HG03342 (cell line): ENCODE results near the gene ABCD1.
"Not testable (repeated sequence)": the region's sequence is repeated elsewhere in the genome, so short reads cannot be mapped to it uniquely, and the experiment has no call there.

ENCODE experiments used
- ATAC-seq: cut with Tn5 transposase; IDR thresholded peaks from one replicate; pipeline ENCODE4 v1.9.1; 2021; ENCODE audit warnings: mild to moderate bottlenecking, moderate library complexity; ENCODE audit not compliant: unreplicated experiment

Gene ABCD1

DNA sequence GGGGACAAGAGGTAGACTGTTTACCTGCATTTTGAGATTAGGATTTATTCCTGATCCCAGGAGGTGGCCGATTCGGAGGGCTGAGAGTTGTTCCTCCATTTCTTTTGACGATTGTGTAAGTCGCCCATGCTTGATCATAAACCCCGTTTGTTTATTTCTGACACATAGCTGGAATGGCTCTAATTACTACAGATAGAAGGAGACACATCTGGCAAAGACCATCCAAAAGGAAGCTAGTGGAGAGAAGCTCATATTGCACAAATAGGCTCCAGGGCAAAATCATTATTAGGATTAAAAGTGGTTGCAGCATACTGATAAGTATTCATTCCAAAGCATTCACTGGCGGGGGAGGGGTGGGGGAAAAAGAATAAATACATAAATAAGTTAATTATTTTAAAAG is 22.3 kb downstream of the ABCD1 start:
- ATAC-seq = not testable (repeated sequence)

DNA sequence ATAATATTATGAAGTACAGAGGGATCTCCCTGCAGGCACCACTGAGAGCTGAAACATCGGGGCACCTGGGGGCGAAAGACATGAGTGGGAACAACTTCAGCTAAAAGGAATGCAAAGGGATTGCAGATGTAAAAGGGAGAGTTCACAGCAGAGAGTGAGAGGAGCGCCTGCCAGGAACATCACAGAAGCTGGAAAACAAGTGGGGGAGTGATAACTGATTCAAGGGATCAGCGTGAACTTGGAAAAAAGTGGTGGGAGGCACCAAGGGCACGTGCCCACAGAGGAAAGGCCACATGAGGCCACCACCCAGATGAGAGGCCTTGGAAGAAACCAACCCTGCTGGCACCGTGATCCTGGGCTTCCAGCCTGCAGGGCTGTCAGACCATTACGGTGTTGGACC is 24.4 kb downstream of the ABCD1 start:
- ATAC-seq = not testable (repeated sequence)

- no peak for ATAC-seq
Measured at GRCh38 chrX:153750127-153750774, 25.6 kb downstream of the ABCD1 start.

- no peak for ATAC-seq
Measured at GRCh38 chrX:153755136-153755535, 30.5 kb downstream of the ABCD1 start.

DNA sequence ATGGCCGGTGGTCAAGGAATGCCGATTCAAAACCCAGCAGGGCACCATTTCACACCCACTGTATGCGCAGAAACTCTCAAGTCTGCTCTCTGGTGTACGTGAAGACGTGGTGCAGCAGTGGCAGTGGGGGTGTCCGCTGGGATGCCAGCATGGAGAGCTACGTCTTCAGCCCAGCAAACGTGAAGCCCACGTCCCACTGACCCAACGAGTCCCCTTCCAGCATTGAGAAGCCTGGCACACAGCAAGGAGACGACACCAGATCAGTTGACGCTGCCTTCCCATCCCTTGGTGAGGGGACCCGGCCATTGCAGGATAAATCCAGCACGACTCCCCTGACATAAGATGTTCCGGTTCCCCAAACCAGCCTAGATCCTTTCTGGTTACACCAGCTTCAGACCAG is 37.2 kb downstream of the ABCD1 start:
- no peak for ATAC-seq

DNA sequence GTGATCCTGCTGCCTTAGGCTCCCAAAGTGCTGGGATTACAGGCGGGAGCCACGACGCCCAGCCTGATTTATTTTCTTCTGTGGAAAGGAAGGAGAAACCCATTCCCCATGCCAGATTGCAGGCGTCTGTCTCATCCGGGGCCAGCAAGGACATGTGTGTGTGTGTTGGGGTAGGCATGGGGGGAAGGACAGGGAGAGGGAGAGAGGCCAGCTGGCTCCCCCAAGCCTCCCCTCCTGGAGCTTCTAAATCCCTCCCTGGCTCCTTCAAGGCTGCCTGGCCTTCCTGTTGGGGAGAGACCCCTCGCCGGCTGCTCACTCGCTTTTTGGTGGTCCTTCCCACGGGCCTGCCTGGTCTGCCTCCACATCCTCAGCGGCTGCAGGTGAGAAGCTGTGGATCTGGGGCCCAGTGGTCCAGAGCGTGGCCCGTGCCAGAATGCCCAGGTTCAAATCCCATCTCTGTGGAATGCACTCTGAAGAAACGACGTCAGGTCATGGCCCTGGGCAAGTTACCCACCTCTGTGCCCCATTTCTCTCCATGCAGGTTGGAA is 38.0 kb downstream of the ABCD1 start:
- ATAC-seq = no peak

DNA sequence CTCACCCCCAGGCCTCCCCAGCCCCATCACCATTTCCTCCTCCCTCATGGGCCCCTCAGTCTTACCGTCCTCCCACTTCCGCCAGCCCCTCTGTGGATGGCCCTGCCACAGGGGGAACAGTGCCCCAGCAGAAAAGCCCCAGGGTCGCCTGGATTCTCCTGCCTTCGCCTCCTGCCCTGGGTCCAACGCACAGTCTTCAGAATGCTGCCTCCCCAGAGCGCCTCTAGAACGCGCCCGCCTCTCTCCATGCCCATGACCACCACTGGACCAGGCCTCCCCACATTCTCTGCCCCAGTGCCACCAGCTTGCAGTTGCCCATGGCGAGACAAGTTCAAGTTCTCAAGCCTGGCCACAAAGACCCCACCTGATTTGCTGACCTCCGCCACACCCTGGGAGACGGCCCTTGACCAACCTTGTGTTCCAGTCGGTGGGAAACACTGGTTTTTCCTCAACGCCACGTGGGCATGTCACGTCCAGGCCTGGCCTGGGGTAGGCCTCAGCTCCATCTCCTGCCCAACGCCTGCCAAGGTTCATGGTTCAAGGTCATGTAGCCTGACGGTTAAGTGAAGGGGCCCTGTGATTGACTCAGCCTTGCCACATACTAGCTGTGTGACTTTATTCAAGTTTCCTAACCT is 38.8 kb downstream of the ABCD1 start:
- ATAC-seq = no peak

DNA sequence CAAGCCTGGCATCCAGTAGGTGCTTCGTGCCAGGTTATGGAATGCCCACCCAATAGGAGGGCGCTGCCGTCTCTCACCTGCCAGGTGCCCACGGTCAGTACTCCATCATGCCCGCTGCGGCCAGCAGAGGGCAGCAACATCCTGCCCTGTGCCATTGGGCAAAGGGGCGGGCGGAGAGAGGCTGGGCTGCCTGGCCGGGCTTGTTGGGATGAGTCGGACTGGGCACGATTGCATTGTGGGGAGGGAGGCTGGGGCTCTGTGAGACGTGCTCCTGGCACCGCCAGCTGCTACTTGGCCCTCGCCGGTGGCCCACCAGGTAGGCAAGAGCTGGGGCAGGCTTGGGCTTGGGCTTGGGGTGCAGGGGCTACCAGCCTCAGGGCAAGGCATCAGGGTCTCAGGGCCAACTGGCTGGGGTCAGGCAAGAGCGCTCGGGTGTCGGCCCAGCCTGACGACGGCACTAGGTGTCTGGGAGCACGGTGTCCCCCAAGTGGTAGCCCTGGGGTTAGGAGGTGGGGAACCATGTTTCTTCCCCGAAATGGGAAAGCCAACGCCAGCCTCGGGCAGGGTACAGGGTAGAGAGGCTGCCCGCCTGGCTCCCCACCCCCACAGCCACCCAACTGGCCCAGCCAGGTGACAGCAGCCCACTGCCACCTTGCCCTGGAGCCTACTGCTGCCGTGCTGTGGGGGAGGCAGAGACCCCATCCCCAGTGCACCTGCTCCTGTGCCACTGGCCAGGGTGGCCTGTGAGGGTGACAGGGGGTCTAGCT is 39.5 kb downstream of the ABCD1 start, which contains the start of gene PLXNB3:
TSS of gene PLXNB3 (plus strand) at position 261 of the 767 bp plus-strand sequence. CDS start 1,287 bp downstream, outside the sequence.
- peak; percentile 62 for ATAC-seq

DNA sequence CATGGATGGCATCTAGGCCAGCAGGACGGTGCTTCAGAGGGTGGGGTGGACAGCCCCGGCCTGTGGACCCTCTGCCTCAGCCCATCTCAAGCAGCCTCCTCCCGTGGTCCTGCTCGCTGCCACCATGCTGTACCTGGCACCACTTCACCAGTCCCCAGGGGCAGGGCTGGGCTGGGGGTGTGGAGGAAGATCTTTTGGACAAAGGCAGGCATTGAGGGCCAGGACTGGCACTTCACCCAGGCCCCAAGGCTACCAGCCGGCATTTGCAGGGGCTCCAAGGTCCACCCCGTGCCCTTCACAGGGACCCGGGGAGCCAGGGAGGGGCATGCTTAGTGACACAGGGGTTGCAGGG is 40.1 kb downstream of the ABCD1 start:
- ATAC-seq = no peak

GRCh38 chrX:153765138-153766079 is 40.8 kb downstream of the ABCD1 start:
- no peak for ATAC-seq

DNA sequence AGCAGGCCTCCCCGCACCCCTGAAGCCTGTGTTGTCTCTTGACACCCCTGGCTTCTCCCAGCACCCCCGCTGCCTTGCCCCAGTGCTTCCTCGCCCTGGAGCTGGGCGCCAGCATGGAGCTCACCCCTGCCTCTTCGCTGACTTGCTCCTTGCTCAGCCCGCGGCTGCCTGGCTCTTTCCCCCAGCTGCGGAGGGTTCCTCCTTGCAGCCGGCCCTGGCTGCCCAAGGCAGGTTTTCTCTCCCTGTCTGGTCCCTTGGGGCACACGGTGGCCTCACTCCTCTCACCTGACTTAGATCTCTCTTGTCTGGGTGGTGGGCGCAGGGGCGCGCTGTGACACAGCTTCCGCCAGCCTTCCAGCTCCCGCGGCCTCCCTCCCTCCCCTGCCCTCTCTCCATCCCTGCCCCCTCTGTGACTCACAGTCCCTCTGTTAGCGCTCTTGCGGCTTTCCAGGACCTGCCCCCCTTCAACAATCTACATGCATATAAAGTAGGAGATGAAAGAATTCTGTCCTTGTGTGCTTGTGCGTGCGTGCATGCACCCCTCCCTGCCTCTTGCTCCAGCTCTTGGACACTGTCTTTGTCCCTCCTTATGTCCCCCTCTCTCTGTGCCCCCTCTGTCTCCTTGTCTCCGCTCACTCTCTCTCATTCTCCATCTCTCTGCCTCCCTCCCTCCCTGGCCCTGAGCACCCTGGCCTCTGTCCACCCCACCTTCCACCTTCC is 41.6 kb downstream of the ABCD1 start:
- ATAC-seq = no peak

DNA sequence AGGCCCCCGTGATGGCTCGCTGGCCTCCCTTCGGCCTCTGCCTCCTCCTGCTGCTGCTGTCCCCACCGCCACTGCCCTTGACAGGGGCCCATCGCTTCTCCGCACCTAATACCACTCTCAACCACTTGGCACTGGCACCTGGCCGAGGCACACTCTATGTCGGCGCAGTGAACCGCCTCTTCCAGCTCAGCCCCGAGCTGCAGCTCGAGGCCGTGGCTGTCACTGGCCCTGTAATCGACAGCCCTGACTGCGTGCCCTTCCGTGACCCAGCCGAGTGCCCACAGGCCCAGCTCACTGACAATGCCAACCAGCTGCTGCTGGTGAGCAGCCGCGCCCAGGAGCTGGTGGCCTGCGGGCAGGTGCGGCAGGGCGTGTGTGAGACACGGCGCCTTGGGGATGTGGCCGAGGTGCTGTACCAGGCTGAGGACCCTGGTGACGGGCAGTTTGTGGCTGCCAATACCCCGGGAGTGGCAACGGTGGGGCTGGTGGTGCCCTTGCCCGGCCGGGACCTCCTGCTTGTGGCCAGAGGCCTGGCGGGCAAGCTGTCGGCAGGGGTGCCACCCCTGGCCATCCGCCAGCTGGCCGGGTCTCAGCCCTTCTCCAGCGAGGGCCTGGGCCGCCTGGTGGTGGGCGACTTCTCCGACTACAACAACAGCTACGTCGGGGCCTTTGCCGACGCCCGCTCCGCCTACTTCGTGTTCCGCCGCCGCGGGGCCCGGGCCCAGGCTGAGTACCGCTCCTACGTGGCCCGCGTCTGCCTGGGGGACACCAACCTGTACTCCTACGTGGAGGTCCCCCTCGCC is 42.4 kb downstream of the ABCD1 start:
- no peak for ATAC-seq

DNA sequence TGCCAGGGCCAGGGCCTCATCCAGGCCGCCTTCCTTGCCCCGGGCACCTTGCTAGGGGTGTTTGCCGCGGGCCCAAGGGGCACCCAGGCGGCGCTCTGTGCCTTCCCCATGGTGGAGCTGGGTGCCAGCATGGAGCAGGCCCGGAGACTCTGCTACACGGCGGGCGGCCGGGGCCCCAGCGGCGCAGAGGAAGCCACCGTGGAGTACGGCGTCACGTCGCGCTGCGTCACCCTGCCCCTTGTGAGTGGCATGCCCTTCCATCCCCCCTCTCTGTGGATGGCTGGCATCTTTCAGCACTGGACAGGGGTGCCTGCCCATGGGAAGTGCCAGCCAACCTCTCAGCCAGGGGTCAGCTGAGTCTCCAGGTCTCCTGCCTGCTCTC is 43.0 kb downstream of the ABCD1 start:
- ATAC-seq = no peak

DNA sequence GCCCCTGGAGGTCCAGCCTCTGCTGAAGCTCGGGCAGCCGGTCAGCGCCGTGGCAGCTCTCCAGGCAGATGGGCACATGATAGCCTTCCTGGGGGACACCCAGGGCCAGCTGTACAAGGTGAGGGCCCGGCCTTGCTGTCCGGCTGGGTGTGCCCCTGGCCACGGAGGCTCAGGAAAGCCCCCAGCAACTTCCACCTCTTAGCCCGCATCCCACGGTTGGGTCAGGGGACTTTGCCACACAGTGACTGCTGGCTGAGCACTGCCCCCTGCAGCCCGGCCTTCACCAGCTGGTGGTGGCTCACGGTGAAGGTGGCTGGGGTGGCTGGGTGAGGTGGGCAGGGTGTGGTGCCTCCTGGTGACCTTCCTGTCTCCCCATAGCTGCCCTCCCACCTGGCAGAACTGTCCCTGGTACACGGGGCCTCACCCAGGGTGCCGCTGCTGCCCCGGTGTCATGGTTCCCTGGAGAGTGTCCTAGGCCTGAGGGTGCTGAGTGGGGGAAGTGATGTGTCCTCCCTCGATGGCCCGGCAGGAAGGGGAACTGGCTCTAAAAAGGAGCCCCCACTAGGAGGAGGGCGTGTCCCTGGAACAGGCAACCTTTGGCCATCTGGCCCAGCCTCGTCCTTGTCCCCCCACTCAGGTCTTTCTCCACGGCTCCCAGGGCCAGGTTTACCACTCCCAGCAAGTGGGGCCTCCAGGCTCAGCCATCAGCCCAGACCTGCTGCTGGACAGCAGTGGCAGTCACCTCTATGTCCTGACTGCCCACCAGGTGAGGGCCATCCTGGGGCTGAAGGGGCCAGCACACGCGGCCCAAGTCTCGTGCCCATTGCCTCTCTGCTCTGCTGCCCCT is 43.9 kb downstream of the ABCD1 start:
- ATAC-seq = no peak

- no peak for ATAC-seq
Measured at GRCh38 chrX:153769158-153769864, 44.7 kb downstream of the ABCD1 start.

DNA sequence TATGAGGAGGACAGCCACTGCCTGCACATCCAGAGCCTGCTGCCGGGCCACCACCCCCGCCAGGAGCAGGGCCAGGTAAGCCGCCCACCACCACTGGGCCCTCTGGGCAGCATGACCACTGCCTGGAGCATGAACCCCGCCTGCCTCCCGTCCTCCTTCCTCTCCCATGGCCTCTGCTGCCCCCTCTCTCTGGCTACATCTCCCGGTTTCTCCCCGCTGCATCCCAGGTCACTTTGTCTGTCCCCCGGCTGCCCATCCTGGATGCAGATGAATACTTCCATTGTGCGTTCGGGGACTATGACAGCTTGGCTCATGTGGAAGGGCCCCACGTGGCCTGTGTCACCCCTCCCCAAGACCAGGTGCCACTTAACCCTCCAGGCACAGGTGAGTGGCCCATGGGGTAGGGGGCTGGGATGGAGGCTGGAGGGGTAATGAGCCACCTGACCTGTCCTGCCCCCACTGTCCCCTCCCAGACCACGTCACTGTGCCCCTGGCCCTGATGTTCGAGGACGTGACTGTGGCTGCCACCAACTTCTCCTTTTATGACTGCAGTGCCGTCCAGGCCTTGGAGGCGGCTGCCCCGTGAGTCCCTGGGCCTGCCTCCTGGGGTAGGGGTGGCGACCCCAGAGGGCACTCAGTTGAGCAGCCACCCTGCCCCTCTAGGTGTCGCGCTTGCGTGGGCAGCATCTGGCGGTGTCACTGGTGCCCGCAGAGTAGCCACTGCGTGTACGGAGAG is 45.4 kb downstream of the ABCD1 start:
- ATAC-seq = no peak
